WTC11 (cell line): Measurements from ENCODE around the gene SLC19A1. TPM values are rescaled to one million over a fixed set of nuclear protein-coding genes. Genes with fewer than 3 reads are reported as not detected.

Experiments
- ATAC-seq: fragments of 200-7000 bp; cut with Tn5 transposase; 2 replicates; pipeline ENCODE4 v1.10.0; 2021; ENCODE audit warnings: mild to moderate bottlenecking, moderate library complexity
- CTCF ChIA-PET: fragments of 300-600 bp; sonication (Branson Sonifier 250); formaldehyde crosslinking; loops from one replicate; lab custom pipeline; 2021; ENCODE audit warnings: antibody characterized with exemption; lab: Charles Lee
- POLR2A ChIA-PET: fragments of 350-600 bp; sonication (Branson Sonifier 250); formaldehyde crosslinking; loops from one replicate; lab custom pipeline; 2021; ENCODE audit warnings: antibody characterized with exemption; lab: Charles Lee
- DNase-seq: peaks from one replicate; pipeline ENCODE4 v3.0.0; 2021; ENCODE audit warnings: low spot score
- H3K27ac Mint-ChIP-seq: 2 replicates; pipeline ENCODE4 v1.8.0; 2021; ENCODE audit warnings: mixed read lengths
- H3K27me3 Mint-ChIP-seq: 2 replicates; pipeline ENCODE4 v1.8.0; 2021; ENCODE audit warnings: low read depth, mild to moderate bottlenecking, moderate library complexity, mixed read lengths
- H3K36me3 Mint-ChIP-seq: 2 replicates; pipeline ENCODE4 v1.8.0; 2021; ENCODE audit warnings: mixed read lengths
- H3K4me1 Mint-ChIP-seq: 2 replicates; pipeline ENCODE4 v1.8.0; 2022; ENCODE audit warnings: mixed read lengths
- H3K4me3 Mint-ChIP-seq: 2 replicates; pipeline ENCODE4 v1.8.0; 2021; ENCODE audit warnings: mild to moderate bottlenecking, moderate library complexity, mixed read lengths
- H3K9me3 Mint-ChIP-seq: 2 replicates; pipeline ENCODE4 v1.8.0; 2021; ENCODE audit warnings: mixed read lengths
- ARID4B ChIP-seq: sonication (generic); formaldehyde crosslinking; IDR thresholded peaks from 2 replicates; pipeline ENCODE4 v1.8.0; 2023; ENCODE audit warnings: missing genetic modification reagents, mild to moderate bottlenecking, borderline replicate concordance
- CBFB ChIP-seq: sonication (generic); formaldehyde crosslinking; IDR thresholded peaks from 2 replicates; pipeline ENCODE4 v1.8.1; 2022; ENCODE audit warnings: mild to moderate bottlenecking, low read depth, missing genetic modification reagents
- CREM ChIP-seq: sonication (generic); formaldehyde crosslinking; IDR thresholded peaks from 2 replicates; pipeline ENCODE4 v1.8.1; 2022; ENCODE audit warnings: mild to moderate bottlenecking, missing genetic modification reagents, moderate library complexity
- E2F1 ChIP-seq: sonication (generic); formaldehyde crosslinking; IDR thresholded peaks from 2 replicates; pipeline ENCODE4 v1.8.0; 2022; ENCODE audit warnings: mild to moderate bottlenecking, missing genetic modification reagents
- E2F5 ChIP-seq: sonication (generic); formaldehyde crosslinking; IDR thresholded peaks from 2 replicates; pipeline ENCODE4 v1.8.1; 2022; ENCODE audit warnings: mild to moderate bottlenecking, moderate library complexity, missing genetic modification reagents
- ESRRA ChIP-seq: sonication (generic); formaldehyde crosslinking; IDR thresholded peaks from 2 replicates; pipeline ENCODE4 v1.8.1; 2022; ENCODE audit warnings: mild to moderate bottlenecking, missing genetic modification reagents, borderline replicate concordance
- IRF2 ChIP-seq: sonication (generic); formaldehyde crosslinking; IDR thresholded peaks from 2 replicates; pipeline ENCODE4 v1.8.0; 2022; ENCODE audit warnings: low read depth, missing genetic modification reagents, borderline replicate concordance
- NR2C2 ChIP-seq: sonication (generic); formaldehyde crosslinking; IDR thresholded peaks from 2 replicates; pipeline ENCODE4 v1.8.0; 2022; ENCODE audit warnings: mild to moderate bottlenecking, missing genetic modification reagents
- PRDM15 ChIP-seq: sonication (generic); formaldehyde crosslinking; IDR thresholded peaks from 2 replicates; pipeline ENCODE4 v1.8.0; 2022; ENCODE audit warnings: missing genetic modification reagents
- RELA ChIP-seq: sonication (generic); formaldehyde crosslinking; IDR thresholded peaks from 2 replicates; pipeline ENCODE4 v1.8.1; 2022; ENCODE audit warnings: missing genetic modification reagents, mild to moderate bottlenecking, borderline replicate concordance
- RORB ChIP-seq: fragments of 250-450 bp; sonication (Bioruptor Pico); IDR thresholded peaks from 2 replicates; pipeline ENCODE4 v1.9.0; 2021; ENCODE audit warnings: mild to moderate bottlenecking
- ZBTB21 ChIP-seq: sonication (generic); formaldehyde crosslinking; IDR thresholded peaks from 2 replicates; pipeline ENCODE4 v1.8.1; 2023; ENCODE audit warnings: mild to moderate bottlenecking, missing genetic modification reagents, borderline replicate concordance
- ZBTB43 ChIP-seq: sonication (generic); formaldehyde crosslinking; IDR thresholded peaks from 2 replicates; pipeline ENCODE4 v1.8.1; 2023; ENCODE audit warnings: mild to moderate bottlenecking, missing genetic modification reagents
- ZNF138 ChIP-seq: sonication (generic); formaldehyde crosslinking; conservative IDR thresholded peaks from 2 replicates; pipeline ENCODE4 v1.8.1; 2022; ENCODE audit warnings: mild to moderate bottlenecking, moderate library complexity, missing genetic modification reagents
- ZNF232 ChIP-seq: sonication (generic); formaldehyde crosslinking; IDR thresholded peaks from 2 replicates; pipeline ENCODE4 v1.8.0; 2022; ENCODE audit warnings: mild to moderate bottlenecking, missing genetic modification reagents
- ZNF317 ChIP-seq: sonication (generic); formaldehyde crosslinking; IDR thresholded peaks from 2 replicates; pipeline ENCODE4 v1.8.1; 2023; ENCODE audit warnings: low read depth, mild to moderate bottlenecking, moderate library complexity, missing genetic modification reagents, borderline replicate concordance
- ZNF396 ChIP-seq: fragments of 250-450 bp; sonication (Bioruptor Pico); IDR thresholded peaks from 2 replicates; pipeline ENCODE4 v1.8.0; 2021; ENCODE audit warnings: mild to moderate bottlenecking, moderate library complexity, borderline replicate concordance
- total RNA-seq: library from RNA; stranded (reverse); gene quantifications from 3 replicates; pipeline ENCODE4 v1.2.3, GENCODE V29; 2021
- TF ChIP-seq, protein P1 (sequence below): fragments of 250-450 bp; sonication (Bioruptor Pico); IDR thresholded peaks from 2 replicates; pipeline ENCODE4 v1.9.0; 2021; ENCODE audit warnings: mild to moderate bottlenecking
- TF ChIP-seq, protein P2 (sequence below): sonication (generic); formaldehyde crosslinking; IDR thresholded peaks from 2 replicates; pipeline ENCODE4 v1.8.1; 2023; ENCODE audit warnings: mild to moderate bottlenecking, missing genetic modification reagents, moderate library complexity

SLC19A1 gene
- total RNA-seq, 1 experiment from 2014 or later = 29.8 TPM

DNA sequence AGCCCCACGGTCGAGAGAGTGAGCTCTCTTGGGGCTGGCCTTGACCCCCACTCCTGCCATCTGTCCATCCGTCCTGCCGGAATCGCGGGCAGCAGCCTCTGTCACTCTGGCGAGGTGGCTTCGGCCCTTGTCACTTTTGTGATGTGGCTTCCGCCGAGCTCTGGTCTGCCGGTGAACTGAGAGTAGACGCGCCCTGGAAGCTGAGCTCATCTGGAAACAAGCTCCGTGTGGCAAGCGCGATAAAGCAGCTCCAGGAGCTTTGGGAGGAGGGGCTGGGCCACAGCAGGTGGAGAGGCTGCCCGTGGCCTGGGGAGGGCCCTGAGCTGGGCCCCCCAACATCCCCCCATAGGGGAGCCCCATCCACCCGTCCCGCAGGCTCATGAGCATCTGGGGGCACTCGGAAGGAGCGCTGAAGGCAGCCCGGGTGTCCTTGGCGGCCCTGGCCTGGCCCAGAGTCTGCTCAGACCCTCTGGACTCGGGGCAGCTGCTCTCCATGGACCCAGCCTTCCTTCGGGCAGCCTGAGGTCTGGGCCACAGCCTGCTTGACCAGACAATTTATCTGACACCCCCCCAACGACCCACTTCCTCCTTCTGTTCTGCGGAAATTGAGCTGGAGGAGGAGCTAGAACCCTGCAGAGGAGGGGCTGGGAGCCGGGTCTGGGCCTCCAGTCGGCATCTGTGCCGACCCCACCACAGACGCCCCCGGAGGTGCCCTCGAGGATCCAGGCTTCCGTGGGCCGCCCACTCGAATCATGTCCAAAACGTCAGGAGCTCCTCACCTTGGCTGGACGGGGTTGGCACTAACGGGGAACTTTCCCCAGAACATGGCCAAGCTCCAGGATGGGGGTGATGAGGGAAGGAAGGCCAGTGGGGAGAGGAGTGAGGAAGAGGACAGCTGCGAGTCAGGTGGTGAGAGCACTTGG is 59.1 kb downstream of the SLC19A1 start:
- H3K4me1 Mint-ChIP-seq = peaks cover 14% of the 10 kb centered on the region
- no peak for ATAC-seq
- POLR2A ChIA-PET = no interaction called here
- no peak overlapping the region for H3K4me3 Mint-ChIP-seq
- H3K27me3 Mint-ChIP-seq = no peaks in the 10 kb centered on the region
- no peak overlapping the region for H3K27ac Mint-ChIP-seq
- H3K9me3 Mint-ChIP-seq = peaks cover 12% of the 10 kb centered on the region
- no peak for TF ChIP-seq ZNF396
- no peak for TF ChIP-seq ZNF317 (CRISPR knock-in tag)
- TF ChIP-seq E2F1 (CRISPR knock-in tag) = no peak
- TF ChIP-seq, all 79 proteins: peak for 0
- DNase-seq = no peak
- peaks cover 31% of the 10 kb centered on the region for H3K36me3 Mint-ChIP-seq
- CTCF ChIA-PET = no interaction called here

- DNase-seq (no peak), ATAC-seq (no peak)
- Mint-ChIP-seq H3K27me3 (no peaks in the 10 kb centered on the region), H3K4me1 (peaks cover 8% of the 10 kb centered on the region), H3K27ac (no peak overlapping the region), H3K4me3 (no peak overlapping the region), H3K9me3 (peaks cover 12% of the 10 kb centered on the region), H3K36me3 (peaks cover 34% of the 10 kb centered on the region)
- POLR2A ChIA-PET = no interaction called here
- CTCF ChIA-PET = no interaction called here
- TF ChIP-seq ZBTB43 (CRISPR knock-in tag) (no peak), RELA (CRISPR knock-in tag) (no peak), E2F5 (CRISPR knock-in tag) (no peak), ARID4B (CRISPR knock-in tag) (no peak), NR2C2 (CRISPR knock-in tag) (no peak), RORB (CRISPR knock-in tag) (no peak), PRDM15 (CRISPR knock-in tag) (no peak), ESRRA (no peak), ZBTB21 (CRISPR knock-in tag) (no peak), IRF2 (CRISPR knock-in tag) (no peak), CREM (CRISPR knock-in tag) (no peak), ZNF232 (CRISPR knock-in tag) (no peak), ZNF138 (CRISPR knock-in tag) (no peak), CBFB (CRISPR knock-in tag) (no peak)
- TF ChIP-seq, protein P1, sequence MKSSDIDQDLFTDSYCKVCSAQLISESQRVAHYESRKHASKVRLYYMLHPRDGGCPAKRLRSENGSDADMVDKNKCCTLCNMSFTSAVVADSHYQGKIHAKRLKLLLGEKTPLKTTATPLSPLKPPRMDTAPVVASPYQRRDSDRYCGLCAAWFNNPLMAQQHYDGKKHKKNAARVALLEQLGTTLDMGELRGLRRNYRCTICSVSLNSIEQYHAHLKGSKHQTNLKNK (CRISPR knock-in tag) = no peak
- TF ChIP-seq, protein P2, sequence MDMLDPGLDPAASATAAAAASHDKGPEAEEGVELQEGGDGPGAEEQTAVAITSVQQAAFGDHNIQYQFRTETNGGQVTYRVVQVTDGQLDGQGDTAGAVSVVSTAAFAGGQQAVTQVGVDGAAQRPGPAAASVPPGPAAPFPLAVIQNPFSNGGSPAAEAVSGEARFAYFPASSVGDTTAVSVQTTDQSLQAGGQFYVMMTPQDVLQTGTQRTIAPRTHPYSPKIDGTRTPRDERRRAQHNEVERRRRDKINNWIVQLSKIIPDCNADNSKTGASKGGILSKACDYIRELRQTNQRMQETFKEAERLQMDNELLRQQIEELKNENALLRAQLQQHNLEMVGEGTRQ = no peak
These were observed 60.0 kb downstream of the SLC19A1 start for GRCh38 chr21:45481977-45482898.
